Activated T-cell treated with anti-CD3 and anti-CD28 coated beads, Interleukin-2, amount 50 U/mL, for 4 hours (primary cell): ENCODE measurements around the gene UBE2N. TPM values are rescaled to one million over a fixed set of nuclear protein-coding genes. Genes with fewer than 3 reads are reported as not detected.
"Not testable (repeated sequence)": the region's sequence is repeated elsewhere in the genome, so short reads cannot be mapped to it uniquely, and the experiment has no call there.

Experiments used
- ATAC-seq, 2 donors: fragments of 200-7000 bp; cut with Tn5 transposase; one replicate each; pipeline ENCODE4 v1.10.0; 2021
- DNase-seq: peaks from one replicate; pipeline ENCODE4 v3.0.0-alpha.2; 2020
- H3K27me3 Mint-ChIP-seq: one replicate; pipeline ENCODE4 v1.8.0; 2021; ENCODE audit warnings: low read depth, mixed read lengths
- H3K36me3 Mint-ChIP-seq: one replicate; pipeline ENCODE4 v1.8.0; 2022; ENCODE audit warnings: mixed read lengths; ENCODE audit not compliant: insufficient read depth
- H3K4me1 Mint-ChIP-seq: one replicate; pipeline ENCODE4 v1.8.0; 2021; ENCODE audit warnings: low read depth, mixed read lengths
- H3K4me3 Mint-ChIP-seq: one replicate; pipeline ENCODE4 v1.8.0; 2021; ENCODE audit warnings: mild to moderate bottlenecking, moderate library complexity, mixed read lengths
- H3K9me3 Mint-ChIP-seq: one replicate; pipeline ENCODE4 v1.8.0; 2021; ENCODE audit warnings: mixed read lengths
- total RNA-seq, 3 donors: library from RNA; stranded (reverse); gene quantifications; one replicate each; pipeline ENCODE4 v1.2.1, GENCODE V29; 2021

The UBE2N gene
- total RNA-seq, 3 donors from 2014 or later, result 237 to 241 (median 237) TPM

- Mint-ChIP-seq H3K9me3 (no peaks in the 10 kb centered on the region), H3K36me3 (peaks cover 20% of the 10 kb centered on the region), H3K27me3 (no peaks in the 10 kb centered on the region), H3K4me3 (no peak overlapping the region), H3K4me1 (peaks cover 46% of the 10 kb centered on the region)
- ATAC-seq (no peak), DNase-seq (no peak)
Observed at GRCh38 chr12:93390031-93390430, 51.7 kb downstream of the UBE2N start.

- Mint-ChIP-seq H3K36me3 (peaks cover 26% of the 10 kb centered on the region), H3K4me3 (peak overlapping the region; percentile 26), H3K27me3 (no peaks in the 10 kb centered on the region), H3K9me3 (no peaks in the 10 kb centered on the region), H3K4me1 (peaks cover 59% of the 10 kb centered on the region)
- DNase-seq (peak; percentile 18), ATAC-seq (peak; percentile 95)
Observed at GRCh38 chr12:93387780-93388179, 54.0 kb downstream of the UBE2N start.

- Mint-ChIP-seq H3K36me3 (peaks cover 19% of the 10 kb centered on the region), H3K4me1 (peaks cover 50% of the 10 kb centered on the region), H3K4me3 (peak overlapping the region; percentile 100)
- not testable (repeated sequence) for DNase-seq, H3K9me3 Mint-ChIP-seq, H3K27me3 Mint-ChIP-seq, ATAC-seq
Observed at GRCh38 chr12:93381976-93382437, 59.7 kb downstream of the UBE2N start.

GRCh38 chr12:93381161-93381975 lies 60.4 kb downstream of the UBE2N start:
- Mint-ChIP-seq H3K4me3 (peak overlapping the region; percentile 100), H3K36me3 (peaks cover 19% of the 10 kb centered on the region), H3K9me3 (no peaks in the 10 kb centered on the region), H3K27me3 (no peaks in the 10 kb centered on the region), H3K4me1 (peaks cover 47% of the 10 kb centered on the region)
- no peak for ATAC-seq
- DNase-seq, result no peak

- Mint-ChIP-seq H3K9me3 (no peaks in the 10 kb centered on the region), H3K4me1 (peaks cover 47% of the 10 kb centered on the region), H3K36me3 (peaks cover 19% of the 10 kb centered on the region), H3K27me3 (no peaks in the 10 kb centered on the region), H3K4me3 (peak overlapping the region; percentile 100)
- ATAC-seq (no peak), DNase-seq (no peak)
Observed at GRCh38 chr12:93380480-93381121, 61.1 kb downstream of the UBE2N start.

- Mint-ChIP-seq H3K36me3 (peaks cover 14% of the 10 kb centered on the region), H3K9me3 (no peaks in the 10 kb centered on the region), H3K4me3 (peak overlapping the region; percentile 100), H3K4me1 (peaks cover 41% of the 10 kb centered on the region), H3K27me3 (no peaks in the 10 kb centered on the region)
- DNase-seq, result no peak
- ATAC-seq, result no peak
Observed at GRCh38 chr12:93379981-93380361, 61.8 kb downstream of the UBE2N start.

- no peaks in the 10 kb centered on the region for H3K9me3 Mint-ChIP-seq
- DNase-seq (no peak), ATAC-seq (no peak)
- H3K4me3 Mint-ChIP-seq, result peak overlapping the region; percentile 100
- no peaks in the 10 kb centered on the region for H3K27me3 Mint-ChIP-seq
- H3K36me3 Mint-ChIP-seq, result peaks cover 13% of the 10 kb centered on the region
- H3K4me1 Mint-ChIP-seq, result peaks cover 40% of the 10 kb centered on the region
Observed at GRCh38 chr12:93379326-93379980, 62.3 kb downstream of the UBE2N start.

GRCh38 chr12:93378998-93379325 lies 62.8 kb downstream of the UBE2N start:
- Mint-ChIP-seq H3K36me3 (peaks cover 13% of the 10 kb centered on the region), H3K9me3 (no peaks in the 10 kb centered on the region), H3K27me3 (no peaks in the 10 kb centered on the region), H3K4me1 (peaks cover 40% of the 10 kb centered on the region), H3K4me3 (peak overlapping the region; percentile 100)
- DNase-seq, result no peak
- no peak for ATAC-seq

- H3K27me3 Mint-ChIP-seq, H3K9me3 Mint-ChIP-seq: not testable (repeated sequence)
- Mint-ChIP-seq H3K4me3 (peak overlapping the region; percentile 100), H3K4me1 (peaks cover 35% of the 10 kb centered on the region), H3K36me3 (peaks cover 11% of the 10 kb centered on the region)
- peak; percentile 39 for DNase-seq
- peak; percentile 61 to 62 for ATAC-seq
Observed at GRCh38 chr12:93378196-93378997, 63.4 kb downstream of the UBE2N start.

GRCh38 chr12:93377252-93378195 lies 64.2 kb downstream of the UBE2N start, which contains the start of gene NUDT4:
TSS of gene NUDT4 (plus strand) at chr12:93377925. CDS start at chr12:93378323, 398 bp downstream.
- ATAC-seq, result peak; percentile 82
- Mint-ChIP-seq H3K27me3 (peaks cover 2% of the 10 kb centered on the region), H3K4me1 (peaks cover 29% of the 10 kb centered on the region)

GRCh38 chr12:93376436-93377251 lies 65.1 kb downstream of the UBE2N start:
- Mint-ChIP-seq H3K27me3 (peaks cover 2% of the 10 kb centered on the region), H3K4me1 (peaks cover 24% of the 10 kb centered on the region), H3K36me3 (peaks cover 5% of the 10 kb centered on the region), H3K4me3 (peak overlapping the region; percentile 84), H3K9me3 (no peaks in the 10 kb centered on the region)
- ATAC-seq (no peak), DNase-seq (no peak)

More at GRCh38 chr12:93377252-93378195, 64.2 kb downstream of the UBE2N start, which contains the start of gene NUDT4:
- Mint-ChIP-seq H3K9me3 (no peaks in the 10 kb centered on the region), H3K4me3 (peak within 1 kb of the TSS; percentile 100), H3K36me3 (peaks cover 6% of the 10 kb centered on the region)
- DNase-seq, result peak; percentile 98

- H3K27me3 Mint-ChIP-seq, result peaks cover 2% of the 10 kb centered on the region
- no peak overlapping the region for H3K4me3 Mint-ChIP-seq
- no peaks in the 10 kb centered on the region for H3K9me3 Mint-ChIP-seq
- DNase-seq (no peak), ATAC-seq (no peak)
- H3K36me3 Mint-ChIP-seq, result no peaks in the 10 kb centered on the region
- peaks cover 17% of the 10 kb centered on the region for H3K4me1 Mint-ChIP-seq
Observed at GRCh38 chr12:93375906-93376305, 65.8 kb downstream of the UBE2N start.
